Mucosa of descending colon (tissue), 3 donors: ENCODE data around the gene TMEM209. TPM values are rescaled to one million over a fixed set of nuclear protein-coding genes. Genes with fewer than 3 reads are reported as not detected.

Experiments
- ATAC-seq: fragments of 200-7000 bp; cut with Tn5 transposase; one replicate; pipeline ENCODE4 v1.9.1; 2020; ENCODE audit warnings: mild to moderate bottlenecking, moderate library complexity
- DNase-seq, 3 donors: peaks; one replicate each; pipeline ENCODE4 v3.0.0-alpha.2; 2020
- H3K36me3 ChIP-seq: fragments of 200-600 bp; one replicate; pipeline ENCODE4 v1.8.0; 2021; ENCODE audit warnings: low read depth, mild to moderate bottlenecking
- H3K4me1 ChIP-seq: fragments of 200-600 bp; one replicate; pipeline ENCODE4 v1.8.0; 2021; ENCODE audit warnings: low read depth, mild to moderate bottlenecking
- H3K4me3 ChIP-seq: fragments of 200-600 bp; one replicate; pipeline ENCODE4 v1.8.0; 2021; ENCODE audit warnings: mild to moderate bottlenecking
- H3K9me3 ChIP-seq: fragments of 200-600 bp; one replicate; pipeline ENCODE4 v1.8.0; 2021; ENCODE audit warnings: mild to moderate bottlenecking
- intact Hi-C, 2 donors: fragments of 100-400 bp; cut with DNase I in 1 of 2; cut with micrococcal nuclease in 1 of 2; formaldehyde crosslinking; loops; one replicate each; pipeline versions ENCODE4 v1.11.0 to v1.11.1; 2022; cut with DNase I, micrococcal nuclease
- total RNA-seq, 3 donors: library from RNA; stranded (reverse); fragmentation: NEBNext Ultra II Directional in 2 of 3; extraction: Animal tissue kit (Norgen Biotek cat#: 25700) in 2 of 3; gene quantifications; one replicate each; pipeline versions ENCODE4 v1.2.1 to v1.2.4, GENCODE V29; 2021 to 2023
- TF ChIP-seq, protein P1 (sequence below): fragments of 200-600 bp; IDR thresholded peaks from one replicate; pipeline ENCODE4 v1.8.0; 2022; ENCODE audit warnings: antibody characterized with exemption, mild to moderate bottlenecking
- donor health status: DM: no; HTN: no; CAD: no; lungs with moderate emphysema.
- donor health status: DM: no; HTN: no; CAD: no.
- donor health status: DM: no; HTN: yes; CAD: no.

Gene TMEM209
- total RNA-seq, 3 donors from 2014 or later = 19.1 to 28.9 (median 27.6) TPM

DNA sequence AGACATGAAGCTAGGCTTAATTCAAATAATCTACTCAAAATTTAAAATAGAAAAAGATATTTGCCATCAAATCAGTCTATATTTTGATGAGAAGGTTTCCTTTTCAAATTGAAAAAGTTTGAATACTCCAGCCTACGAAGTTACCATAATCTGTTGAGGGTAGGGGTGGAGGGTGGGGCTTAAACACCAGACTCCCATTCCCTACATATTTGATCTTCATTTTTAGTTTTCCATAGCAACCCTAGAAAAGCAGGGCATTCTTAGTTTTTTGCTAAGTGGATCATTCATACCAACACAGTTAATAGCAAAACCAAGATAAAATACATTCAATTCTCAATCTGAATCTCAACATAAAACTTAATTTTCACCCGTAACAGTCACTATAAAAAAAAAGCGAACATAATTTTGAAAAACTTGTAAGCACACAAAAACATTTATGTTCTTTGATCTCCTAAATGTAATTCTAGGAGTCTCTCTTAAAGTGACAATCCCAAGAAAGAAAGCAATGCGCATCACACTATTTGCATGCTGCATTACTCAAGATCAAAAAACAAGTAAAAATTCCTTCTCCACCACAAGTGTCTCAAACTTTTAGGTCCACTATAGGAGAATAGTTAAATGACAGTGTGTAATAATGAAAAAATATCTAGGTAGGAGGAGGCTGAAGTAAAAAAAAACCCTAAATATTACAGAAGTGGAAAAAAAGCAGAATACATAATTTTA lies 30.8 kb downstream of the TMEM209 start:
- H3K9me3 ChIP-seq = no peaks in the 10 kb centered on the region
- intact Hi-C loops = no loop called here
- DNase-seq (no peak), ATAC-seq (no peak)
- H3K4me3 ChIP-seq = no peak overlapping the region
- H3K4me1 ChIP-seq = no peaks in the 10 kb centered on the region
- H3K36me3 ChIP-seq = peaks cover under 1% of the 10 kb centered on the region
- TF ChIP-seq, protein P1, sequence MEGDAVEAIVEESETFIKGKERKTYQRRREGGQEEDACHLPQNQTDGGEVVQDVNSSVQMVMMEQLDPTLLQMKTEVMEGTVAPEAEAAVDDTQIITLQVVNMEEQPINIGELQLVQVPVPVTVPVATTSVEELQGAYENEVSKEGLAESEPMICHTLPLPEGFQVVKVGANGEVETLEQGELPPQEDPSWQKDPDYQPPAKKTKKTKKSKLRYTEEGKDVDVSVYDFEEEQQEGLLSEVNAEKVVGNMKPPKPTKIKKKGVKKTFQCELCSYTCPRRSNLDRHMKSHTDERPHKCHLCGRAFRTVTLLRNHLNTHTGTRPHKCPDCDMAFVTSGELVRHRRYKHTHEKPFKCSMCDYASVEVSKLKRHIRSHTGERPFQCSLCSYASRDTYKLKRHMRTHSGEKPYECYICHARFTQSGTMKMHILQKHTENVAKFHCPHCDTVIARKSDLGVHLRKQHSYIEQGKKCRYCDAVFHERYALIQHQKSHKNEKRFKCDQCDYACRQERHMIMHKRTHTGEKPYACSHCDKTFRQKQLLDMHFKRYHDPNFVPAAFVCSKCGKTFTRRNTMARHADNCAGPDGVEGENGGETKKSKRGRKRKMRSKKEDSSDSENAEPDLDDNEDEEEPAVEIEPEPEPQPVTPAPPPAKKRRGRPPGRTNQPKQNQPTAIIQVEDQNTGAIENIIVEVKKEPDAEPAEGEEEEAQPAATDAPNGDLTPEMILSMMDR = no peak

DNA sequence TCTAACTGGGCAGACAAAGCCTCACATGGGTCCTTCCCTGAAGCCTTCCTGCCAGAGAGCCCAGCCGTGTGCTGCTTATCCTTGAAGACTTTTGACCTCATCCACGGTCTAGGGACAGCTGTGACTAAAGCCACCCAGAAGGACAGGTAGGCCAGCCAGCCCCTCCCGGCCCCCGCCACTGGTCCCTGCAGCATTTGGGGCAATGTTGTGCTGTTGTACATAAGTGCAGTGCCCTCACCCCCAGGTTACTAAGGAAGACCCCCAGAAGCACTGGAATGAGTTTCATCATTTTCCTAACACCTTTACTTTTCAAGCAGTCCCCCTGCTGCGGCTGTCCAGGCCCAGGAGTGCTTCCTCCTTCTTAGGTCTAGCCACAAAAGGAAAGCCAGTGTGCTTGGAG lies 43.0 kb downstream of the TMEM209 start:
- Histone ChIP-seq H3K4me3 (no peak overlapping the region), H3K4me1 (no peaks in the 10 kb centered on the region), H3K9me3 (no peaks in the 10 kb centered on the region), H3K36me3 (no peaks in the 10 kb centered on the region)
- TF ChIP-seq, protein P1 = no peak
- intact Hi-C loops = no loop called here
- ATAC-seq = no peak
- DNase-seq = no peak

DNA sequence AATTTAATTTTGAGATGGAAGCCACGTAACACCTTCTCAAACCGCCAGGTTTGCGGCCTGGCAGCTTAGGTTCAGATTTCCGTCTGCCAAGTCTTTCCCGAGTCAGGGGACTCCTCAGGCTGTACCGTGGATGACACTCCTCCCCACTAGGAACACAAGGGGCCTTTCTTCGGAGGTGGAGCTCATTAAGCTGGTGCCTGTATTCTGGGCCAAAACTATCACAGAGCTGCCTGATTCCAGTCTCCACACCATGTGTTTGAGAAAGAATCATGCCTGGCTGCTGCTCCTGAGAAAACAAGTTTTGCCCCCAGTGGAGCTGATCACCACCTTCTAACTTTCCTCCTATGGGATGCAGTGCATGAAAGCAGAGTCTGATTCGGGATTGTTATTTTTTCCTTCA lies 44.8 kb downstream of the TMEM209 start:
- TF ChIP-seq, protein P1 = no peak
- Histone ChIP-seq H3K4me3 (no peak overlapping the region), H3K9me3 (no peaks in the 10 kb centered on the region), H3K4me1 (no peaks in the 10 kb centered on the region), H3K36me3 (no peaks in the 10 kb centered on the region)
- DNase-seq = no peak
- intact Hi-C loops = no loop called here
- ATAC-seq = no peak

DNA sequence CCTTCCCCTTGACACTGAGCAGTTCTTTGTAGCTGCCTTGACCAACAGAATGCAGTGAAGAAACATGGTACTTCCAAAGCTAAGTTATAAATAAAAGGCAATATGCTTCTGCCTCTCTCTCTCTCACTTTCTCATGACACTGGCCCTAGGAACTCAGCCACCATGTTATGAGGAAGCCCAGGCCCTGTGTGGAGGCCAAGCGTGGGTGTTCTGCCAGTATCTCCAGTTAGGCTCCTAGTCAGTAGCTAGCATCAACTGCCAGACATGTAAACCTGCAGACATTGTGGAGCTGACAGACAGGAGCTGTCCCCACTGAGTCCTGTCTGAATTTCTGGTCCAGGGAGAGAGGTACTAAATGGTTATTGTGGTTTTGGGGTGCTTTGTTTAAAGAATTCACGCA lies 45.2 kb downstream of the TMEM209 start:
- ATAC-seq = no peak
- no peaks in the 10 kb centered on the region for H3K4me1 ChIP-seq
- H3K36me3 ChIP-seq = no peaks in the 10 kb centered on the region
- DNase-seq = no peak
- intact Hi-C loops = no loop called here
- TF ChIP-seq, protein P1 = no peak
- no peak overlapping the region for H3K4me3 ChIP-seq
- H3K9me3 ChIP-seq = no peaks in the 10 kb centered on the region

DNA sequence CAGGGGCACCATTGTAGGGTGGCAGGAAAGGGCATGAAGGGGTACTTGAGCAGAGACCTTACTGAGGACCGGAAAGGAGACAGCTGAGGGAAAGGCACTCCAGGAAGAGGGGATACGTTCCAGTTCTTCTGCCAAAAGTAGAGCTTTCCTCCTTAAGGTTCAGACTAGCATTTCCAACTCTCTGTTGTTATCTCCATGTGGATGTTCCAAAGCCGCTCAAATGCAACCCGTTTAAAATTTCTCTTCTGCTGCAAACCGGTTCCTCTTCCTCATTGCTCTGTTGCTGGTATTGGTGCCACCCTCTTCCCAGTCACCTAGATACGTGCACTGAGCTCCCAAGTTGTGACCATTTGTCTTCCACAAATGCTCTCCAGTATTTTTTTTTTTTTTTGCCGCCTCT lies 47.5 kb downstream of the TMEM209 start:
- no peaks in the 10 kb centered on the region for H3K9me3 ChIP-seq
- DNase-seq = no peak
- ATAC-seq = no peak
- TF ChIP-seq, protein P1 = no peak
- no peaks in the 10 kb centered on the region for H3K36me3 ChIP-seq
- no peak overlapping the region for H3K4me3 ChIP-seq
- peaks cover 16% of the 10 kb centered on the region for H3K4me1 ChIP-seq
- intact Hi-C loops = no loop called here

DNA sequence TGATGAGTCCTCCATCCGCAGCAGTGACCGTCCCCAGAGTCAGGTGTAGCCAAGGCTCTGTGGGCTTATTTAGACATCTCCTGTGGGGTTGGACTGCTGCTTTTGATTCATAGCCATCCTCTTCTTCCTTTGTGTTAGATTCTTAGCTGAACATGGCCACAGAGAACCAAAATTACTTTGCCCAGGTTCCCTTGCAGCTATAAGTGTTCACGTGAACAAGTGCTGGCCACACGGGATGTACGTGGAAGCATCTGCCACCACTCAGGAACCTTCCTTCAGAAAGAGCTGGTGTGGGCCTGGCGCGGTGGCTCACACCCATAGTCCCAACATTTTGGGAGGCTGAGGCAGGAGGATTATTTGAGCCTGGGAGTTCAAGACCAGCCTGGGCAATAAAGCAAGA lies 49.1 kb downstream of the TMEM209 start:
- H3K4me3 ChIP-seq = no peak overlapping the region
- TF ChIP-seq, protein P1 = no peak
- peaks cover 16% of the 10 kb centered on the region for H3K4me1 ChIP-seq
- intact Hi-C loops = no loop called here
- no peaks in the 10 kb centered on the region for H3K9me3 ChIP-seq
- H3K36me3 ChIP-seq = no peaks in the 10 kb centered on the region
- DNase-seq (no peak), ATAC-seq (no peak)
